Left ventricle myocardium superior (tissue), 1 donor: Measurements from ENCODE around the gene NCAPD3. TPM values are rescaled to one million over a fixed set of nuclear protein-coding genes. Genes with fewer than 3 reads are reported as not detected.
"Not testable (repeated sequence)": the region's sequence is repeated elsewhere in the genome, so short reads cannot be mapped to it uniquely, and the experiment has no call there.

Experiments used
- ATAC-seq: fragments of 200-7000 bp; cut with Tn5 transposase; one replicate; pipeline ENCODE4 v1.9.1; 2020; ENCODE audit warnings: mild to moderate bottlenecking, moderate library complexity
- DNase-seq: peaks from one replicate; pipeline ENCODE4 v3.0.0-alpha.2; 2020
- intact Hi-C: fragments of 100-400 bp; cut with micrococcal nuclease; formaldehyde crosslinking; loops from one replicate; pipeline ENCODE4 v1.11.0; 2022
- long read RNA-seq: library from polyadenylated mRNA; unstranded; transcript quantifications from one replicate; pipeline ENCODE4 v2.0.0, GENCODE V29; 2021
- total RNA-seq: library from RNA; stranded (reverse); fragmentation: NEBNext Ultra II Directional; extraction: Animal tissue kit (Norgen Biotek cat#: 25700); gene quantifications from one replicate; pipeline ENCODE4 v1.2.1, GENCODE V29; 2021
- donor health status: DM: no; HTN: yes; CAD: no; lungs with severe emphysema.

NCAPD3 gene
- 9.7 TPM for total RNA-seq
- long read RNA-seq, full-length matches to known transcripts, result 1 of 5 reads
- long read RNA-seq, partial matches to known transcripts, result 1 of 5 reads
- long read RNA-seq, other reads (novel, unspliced or antisense), result 3 of 5 reads

- ATAC-seq (peak; percentile 91), DNase-seq (peak; percentile 98)
- intact Hi-C loops, result no loop called here
Measured at GRCh38 chr11:134223836-134224709, at the start of gene NCAPD3, which contains the start of gene VPS26B. Gene NCAPD3, minus strand, starts transcription at chr11:134223967. Its CDS starts 41 bp downstream, at chr11:134223926. Gene VPS26B, plus strand, starts transcription at chr11:134224671. Its CDS starts 452 bp downstream, at chr11:134225123.

- ATAC-seq (no peak), DNase-seq (no peak)
- intact Hi-C loops, result no loop called here
Measured at GRCh38 chr11:134273317-134273712, 49.5 kb upstream of the NCAPD3 start.

GRCh38 chr11:134272381-134273316, 48.9 kb upstream of the NCAPD3 start:
- DNase-seq (peak; percentile 56), ATAC-seq (peak; percentile 68)
- intact Hi-C loops, result no loop called here

GRCh38 chr11:134271978-134272377, 48.2 kb upstream of the NCAPD3 start:
- no peak for ATAC-seq
- DNase-seq, result no peak
- intact Hi-C loops, result no loop called here

GRCh38 chr11:134270250-134270714, 46.5 kb upstream of the NCAPD3 start:
- intact Hi-C loops, result no loop called here
- DNase-seq (no peak), ATAC-seq (no peak)

- no peak for DNase-seq
- intact Hi-C loops, result no loop called here
- no peak for ATAC-seq
Measured at GRCh38 chr11:134267966-134268365, 44.2 kb upstream of the NCAPD3 start.

GRCh38 chr11:134267461-134267860, 43.7 kb upstream of the NCAPD3 start:
- intact Hi-C loops, result no loop called here
- no peak for ATAC-seq
- no peak for DNase-seq

- ATAC-seq (peak; percentile 25), DNase-seq (no peak)
- intact Hi-C loops, result no loop called here
Measured at GRCh38 chr11:134266841-134267251, 43.1 kb upstream of the NCAPD3 start.

- ATAC-seq (no peak), DNase-seq (no peak)
- intact Hi-C loops, result no loop called here
Measured at GRCh38 chr11:134266440-134266839, 42.7 kb upstream of the NCAPD3 start.

GRCh38 chr11:134264966-134265764, 41.4 kb upstream of the NCAPD3 start:
- intact Hi-C loops, result no loop called here
- no peak for ATAC-seq
- DNase-seq, result no peak

GRCh38 chr11:134261626-134262488, 38.1 kb upstream of the NCAPD3 start:
- intact Hi-C loops, result no loop called here
- ATAC-seq (peak; percentile 26), DNase-seq (no peak)

- no peak for ATAC-seq
- intact Hi-C loops, result no loop called here
- no peak for DNase-seq
Measured at GRCh38 chr11:134260983-134261382, 37.2 kb upstream of the NCAPD3 start.

- no peak for ATAC-seq
- intact Hi-C loops, result no loop called here
- DNase-seq, result no peak
Measured at GRCh38 chr11:134260503-134260902, 36.7 kb upstream of the NCAPD3 start.

GRCh38 chr11:134258577-134258976, 34.8 kb upstream of the NCAPD3 start:
- ATAC-seq, result no peak
- no peak for DNase-seq
- intact Hi-C loops, result no loop called here

- no peak for DNase-seq
- no peak for ATAC-seq
- intact Hi-C loops, result no loop called here
Measured at GRCh38 chr11:134257101-134257500, 33.3 kb upstream of the NCAPD3 start.

- ATAC-seq, intact Hi-C loops, DNase-seq: not testable (repeated sequence)
Measured at GRCh38 chr11:134255184-134255561, 31.4 kb upstream of the NCAPD3 start.

GRCh38 chr11:134254433-134255183, 30.8 kb upstream of the NCAPD3 start:
- intact Hi-C loops, result no loop called here
- ATAC-seq (no peak), DNase-seq (no peak)
